ENCODE results near the gene CAT.

DNA sequence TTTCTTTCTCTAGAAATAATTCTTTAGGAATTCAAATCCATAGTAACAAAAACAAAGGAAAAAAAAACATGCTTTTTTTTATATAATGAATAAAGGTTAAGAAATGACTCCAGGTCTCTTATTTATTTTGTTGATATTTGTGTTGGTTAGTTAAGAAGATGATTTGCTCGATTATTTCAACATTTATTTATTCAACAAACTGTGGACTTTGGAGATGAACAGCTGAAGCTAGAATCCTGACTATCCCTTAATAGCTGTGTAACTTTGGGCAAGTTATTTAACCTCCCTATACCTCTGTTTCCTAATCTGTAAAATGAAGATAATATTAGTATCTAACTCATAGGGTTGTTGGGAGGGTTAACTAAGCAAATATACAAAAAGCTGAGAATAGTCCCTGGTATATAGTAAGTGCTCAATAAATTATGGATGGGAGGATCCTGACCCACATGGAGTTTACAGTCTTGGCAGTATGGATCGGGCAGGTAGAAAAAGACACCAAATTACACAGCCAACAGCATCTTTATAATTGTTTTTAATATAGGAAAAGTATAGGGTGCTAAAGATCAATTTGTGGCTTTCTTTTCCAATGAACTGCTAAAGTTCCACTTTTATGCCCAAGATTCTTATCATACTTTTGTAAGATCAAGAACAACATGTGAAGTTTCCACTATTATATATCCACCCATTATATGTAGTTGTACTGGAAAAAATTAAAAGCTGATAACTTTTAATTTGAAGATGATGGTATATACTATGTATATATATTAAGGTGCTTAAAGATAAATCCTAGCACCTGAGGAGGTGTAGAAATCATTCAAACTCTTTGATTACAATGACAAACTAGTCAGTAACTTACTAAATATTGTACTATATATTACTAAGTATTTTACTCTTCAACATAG is 1.3 kb upstream of the CAT start:
- TF ChIP-seq CTCF (conservative IDR thresholded peaks at IDR 0.05; ENCODE audit: low read length) (no peak), EZH2phosphoT487 (IDR thresholded peaks at IDR 0.05; ENCODE audit: borderline replicate concordance) (no peak)
